ENCODE data around the gene CXXC1.
"Not testable (repeated sequence)": the region's sequence is repeated elsewhere in the genome, so short reads cannot be mapped to it uniquely, and the experiment has no call there.

The CXXC1 gene

GRCh38 chr18:50274044-50274442 is 13.4 kb downstream of the CXXC1 start:
- peak overlapping the region; percentile 25 for H3K27ac Mint-ChIP-seq
- H3K36me3 Mint-ChIP-seq, result peaks cover 52 to 58% of the 10 kb centered on the region in 2 donors
- no peaks in the 10 kb centered on the region for H3K27me3 Mint-ChIP-seq
- no peaks in the 10 kb centered on the region for H3K9me3 Mint-ChIP-seq
- ATAC-seq (replicated peaks) (no peak), DNase-seq (no peak)
- peaks cover 3 to 6% of the 10 kb centered on the region in 2 donors for H3K4me1 Mint-ChIP-seq
- no peak overlapping the region for H3K4me3 Mint-ChIP-seq

GRCh38 chr18:50273203-50274043 is 14.1 kb downstream of the CXXC1 start:
- Mint-ChIP-seq H3K27me3 (no peaks in the 10 kb centered on the region), H3K36me3 (peaks cover 52 to 55% of the 10 kb centered on the region in 2 donors), H3K27ac (peak overlapping the region; percentile 7), H3K4me1 (peaks cover 4 to 5% of the 10 kb centered on the region in 2 donors), H3K9me3 (no peaks in the 10 kb centered on the region), H3K4me3 (no peak overlapping the region)
- no peak for DNase-seq
- ATAC-seq (replicated peaks), result no peak

- Mint-ChIP-seq H3K27me3 (no peaks in the 10 kb centered on the region), H3K27ac (no peak overlapping the region), H3K9me3 (no peaks in the 10 kb centered on the region), H3K4me1 (peaks cover 8 to 11% of the 10 kb centered on the region in 2 donors), H3K36me3 (peaks cover 52 to 55% of the 10 kb centered on the region in 2 donors), H3K4me3 (no peak overlapping the region)
- no peak for DNase-seq
- no peak for ATAC-seq (replicated peaks)
Measured at GRCh38 chr18:50272568-50272967, 14.9 kb downstream of the CXXC1 start.

- Mint-ChIP-seq H3K4me1 (peaks cover 13 to 30% of the 10 kb centered on the region in 2 donors), H3K27me3 (no peaks in the 10 kb centered on the region), H3K27ac (peak overlapping the region; percentile 87), H3K36me3 (peaks cover 19% of the 10 kb centered on the region in 2 donors), H3K4me3 (peak overlapping the region; percentile 80 to 87), H3K9me3 (no peaks in the 10 kb centered on the region)
- DNase-seq, result peak; percentile 84
- ATAC-seq (replicated peaks), result peak; percentile 87
Measured at GRCh38 chr18:50268022-50268747, 19.3 kb downstream of the CXXC1 start.

GRCh38 chr18:50266248-50266704 is 21.2 kb downstream of the CXXC1 start, which contains the start of gene CFAP53:
CFAP53 (minus strand) TSS chr18:50266495; CDS start chr18:50266404, 91 bp downstream.
- peaks cover 9 to 10% of the 10 kb centered on the region in 2 donors for H3K36me3 Mint-ChIP-seq
- H3K27ac Mint-ChIP-seq, result peak within 1 kb of the TSS; percentile 95
- ATAC-seq (replicated peaks) (peak; percentile 91 to 94), DNase-seq (peak; percentile 91)
- peak within 1 kb of the TSS; percentile 95 to 97 for H3K4me3 Mint-ChIP-seq
- H3K27me3 Mint-ChIP-seq, result no peaks in the 10 kb centered on the region
- no peaks in the 10 kb centered on the region for H3K9me3 Mint-ChIP-seq
- H3K4me1 Mint-ChIP-seq, result peaks cover 13 to 30% of the 10 kb centered on the region in 2 donors

- no peak for ATAC-seq (replicated peaks)
- H3K27ac Mint-ChIP-seq, result no peak overlapping the region
- H3K27me3 Mint-ChIP-seq, result peaks cover 4 to 21% of the 10 kb centered on the region in 2 donors
- H3K9me3 Mint-ChIP-seq, result peaks cover 0 to 6% of the 10 kb centered on the region in 2 donors
- DNase-seq, result no peak
- no peak overlapping the region for H3K4me3 Mint-ChIP-seq
- peaks cover 11 to 22% of the 10 kb centered on the region in 2 donors for H3K4me1 Mint-ChIP-seq
- peaks cover 3 to 5% of the 10 kb centered on the region in 2 donors for H3K36me3 Mint-ChIP-seq
Measured at GRCh38 chr18:50262977-50263376, 24.5 kb downstream of the CXXC1 start.

- H3K27me3 Mint-ChIP-seq, result peaks cover 7 to 24% of the 10 kb centered on the region in 2 donors
- no peaks in the 10 kb centered on the region for H3K9me3 Mint-ChIP-seq
- H3K4me1 Mint-ChIP-seq, result no peaks in the 10 kb centered on the region
- H3K4me3 Mint-ChIP-seq, result no peak overlapping the region
- H3K27ac Mint-ChIP-seq, result no peak overlapping the region
- no peak for ATAC-seq (replicated peaks)
- H3K36me3 Mint-ChIP-seq, result no peaks in the 10 kb centered on the region
- DNase-seq, result no peak
Measured at GRCh38 chr18:50250935-50251334, 36.6 kb downstream of the CXXC1 start.

GRCh38 chr18:50249576-50249975 is 37.9 kb downstream of the CXXC1 start:
- ATAC-seq (replicated peaks) (no peak), DNase-seq (no peak)
- Mint-ChIP-seq H3K27ac (no peak overlapping the region), H3K36me3 (no peaks in the 10 kb centered on the region), H3K4me3 (no peak overlapping the region), H3K4me1 (no peaks in the 10 kb centered on the region), H3K27me3 (peaks cover 7 to 18% of the 10 kb centered on the region in 2 donors), H3K9me3 (no peaks in the 10 kb centered on the region)

- Mint-ChIP-seq H3K27me3 (peaks cover 13 to 25% of the 10 kb centered on the region in 2 donors), H3K9me3 (no peaks in the 10 kb centered on the region), H3K27ac (no peak overlapping the region), H3K4me1 (no peaks in the 10 kb centered on the region), H3K4me3 (no peak overlapping the region), H3K36me3 (no peaks in the 10 kb centered on the region)
- DNase-seq (no peak), ATAC-seq (replicated peaks) (no peak)
Measured at GRCh38 chr18:50247561-50247960, 39.9 kb downstream of the CXXC1 start.

- H3K4me3 Mint-ChIP-seq; DNase-seq; ATAC-seq (replicated peaks); H3K27ac Mint-ChIP-seq; H3K4me1 Mint-ChIP-seq: not testable (repeated sequence)
- Mint-ChIP-seq H3K27me3 (peaks cover 17 to 27% of the 10 kb centered on the region in 2 donors), H3K9me3 (peaks cover 11 to 12% of the 10 kb centered on the region in 2 donors), H3K36me3 (peaks cover 5 to 12% of the 10 kb centered on the region in 2 donors)
Measured at GRCh38 chr18:50241768-50242167, 45.7 kb downstream of the CXXC1 start.

- H3K36me3 Mint-ChIP-seq, result peaks cover 5 to 12% of the 10 kb centered on the region in 2 donors
- ATAC-seq (replicated peaks), result no peak
- no peak overlapping the region for H3K27ac Mint-ChIP-seq
- H3K4me1 Mint-ChIP-seq, result peaks cover 3 to 6% of the 10 kb centered on the region in 2 donors
- peaks cover 23 to 40% of the 10 kb centered on the region in 2 donors for H3K27me3 Mint-ChIP-seq
- peaks cover 11 to 12% of the 10 kb centered on the region in 2 donors for H3K9me3 Mint-ChIP-seq
- H3K4me3 Mint-ChIP-seq, result no peak overlapping the region
- DNase-seq, result no peak
Measured at GRCh38 chr18:50240080-50240563, 47.4 kb downstream of the CXXC1 start.

- peaks cover 5 to 6% of the 10 kb centered on the region in 2 donors for H3K4me1 Mint-ChIP-seq
- no peak for ATAC-seq (replicated peaks)
- H3K27ac Mint-ChIP-seq, result no peak overlapping the region
- no peaks in the 10 kb centered on the region for H3K36me3 Mint-ChIP-seq
- H3K9me3 Mint-ChIP-seq, result no peaks in the 10 kb centered on the region
- H3K27me3 Mint-ChIP-seq, result peaks cover 40 to 45% of the 10 kb centered on the region in 2 donors
- no peak overlapping the region for H3K4me3 Mint-ChIP-seq
- no peak for DNase-seq
Measured at GRCh38 chr18:50232419-50232818, 55.1 kb downstream of the CXXC1 start.
